Kidney epithelial cell (primary cell): ENCODE data around the gene COPG2. TPM values are rescaled to one million over a fixed set of nuclear protein-coding genes. Genes with fewer than 3 reads are reported as not detected.
A peak's percentile ranks its signal among the peaks of the same experiment; 100 is the strongest.

ENCODE experiments used
- DNase-seq: peaks from one replicate; pipeline ENCODE4 v3.0.0-alpha.2; 2010; ENCODE audit warnings: low read depth
- H3K27me3 ChIP-seq: 2 replicates; pipeline ENCODE4 v1.6.0; 2011; ENCODE audit warnings: low read length; ENCODE audit not compliant: control insufficient read depth, insufficient read depth
- H3K36me3 ChIP-seq: 2 replicates; pipeline ENCODE4 v1.5.1; 2011; ENCODE audit warnings: low read length; ENCODE audit not compliant: control insufficient read depth, insufficient read depth
- H3K4me3 ChIP-seq: 2 replicates; pipeline ENCODE4 v1.5.1; 2011; ENCODE audit warnings: low read depth, mild to moderate bottlenecking, control low read depth, low read length
- total RNA-seq: library from RNA; depleted of rRNA; stranded (reverse); fragments of >200 nt; gene quantifications from 2 replicates; pipeline ENCODE4 v1.2.3, GENCODE V29; 2015
- TF ChIP-seq, protein P1 (sequence below): IDR thresholded peaks from 2 replicates; pipeline ENCODE4 v1.5.1; 2011; ENCODE audit warnings: mild to moderate bottlenecking, moderate library complexity, low read length, control low read depth, inconsistent platforms; ENCODE audit not compliant: insufficient read depth, poor library complexity, severe bottlenecking

COPG2 gene
- total RNA-seq, 1 donor from 2014 or later = 37.9 TPM

DNA sequence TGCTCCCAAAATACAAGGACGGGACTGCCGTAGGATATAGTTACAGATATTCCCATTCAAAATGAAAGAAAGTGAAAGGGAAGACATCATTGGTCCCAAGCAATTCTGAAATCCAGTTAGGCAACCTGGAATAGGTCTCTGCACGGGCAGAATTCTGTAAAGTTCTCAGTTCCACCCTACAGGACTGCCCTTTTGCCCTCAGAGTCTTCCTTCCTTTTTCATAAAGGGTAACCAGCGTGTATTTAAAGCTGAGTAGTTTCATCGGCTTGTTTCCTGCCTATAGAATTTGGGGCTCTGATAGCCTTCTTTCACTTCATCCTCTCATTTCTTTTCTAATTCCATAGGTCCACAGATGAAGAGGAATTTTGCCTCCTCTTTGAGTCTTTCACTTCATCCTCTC is 20.0 kb downstream of the COPG2 start:
- TF ChIP-seq, protein P1, sequence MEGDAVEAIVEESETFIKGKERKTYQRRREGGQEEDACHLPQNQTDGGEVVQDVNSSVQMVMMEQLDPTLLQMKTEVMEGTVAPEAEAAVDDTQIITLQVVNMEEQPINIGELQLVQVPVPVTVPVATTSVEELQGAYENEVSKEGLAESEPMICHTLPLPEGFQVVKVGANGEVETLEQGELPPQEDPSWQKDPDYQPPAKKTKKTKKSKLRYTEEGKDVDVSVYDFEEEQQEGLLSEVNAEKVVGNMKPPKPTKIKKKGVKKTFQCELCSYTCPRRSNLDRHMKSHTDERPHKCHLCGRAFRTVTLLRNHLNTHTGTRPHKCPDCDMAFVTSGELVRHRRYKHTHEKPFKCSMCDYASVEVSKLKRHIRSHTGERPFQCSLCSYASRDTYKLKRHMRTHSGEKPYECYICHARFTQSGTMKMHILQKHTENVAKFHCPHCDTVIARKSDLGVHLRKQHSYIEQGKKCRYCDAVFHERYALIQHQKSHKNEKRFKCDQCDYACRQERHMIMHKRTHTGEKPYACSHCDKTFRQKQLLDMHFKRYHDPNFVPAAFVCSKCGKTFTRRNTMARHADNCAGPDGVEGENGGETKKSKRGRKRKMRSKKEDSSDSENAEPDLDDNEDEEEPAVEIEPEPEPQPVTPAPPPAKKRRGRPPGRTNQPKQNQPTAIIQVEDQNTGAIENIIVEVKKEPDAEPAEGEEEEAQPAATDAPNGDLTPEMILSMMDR = no peak
- no peaks in the 10 kb centered on the region for H3K36me3 ChIP-seq
- no peak for DNase-seq
- no peaks in the 10 kb centered on the region for H3K27me3 ChIP-seq
- H3K4me3 ChIP-seq = no peak overlapping the region

DNA sequence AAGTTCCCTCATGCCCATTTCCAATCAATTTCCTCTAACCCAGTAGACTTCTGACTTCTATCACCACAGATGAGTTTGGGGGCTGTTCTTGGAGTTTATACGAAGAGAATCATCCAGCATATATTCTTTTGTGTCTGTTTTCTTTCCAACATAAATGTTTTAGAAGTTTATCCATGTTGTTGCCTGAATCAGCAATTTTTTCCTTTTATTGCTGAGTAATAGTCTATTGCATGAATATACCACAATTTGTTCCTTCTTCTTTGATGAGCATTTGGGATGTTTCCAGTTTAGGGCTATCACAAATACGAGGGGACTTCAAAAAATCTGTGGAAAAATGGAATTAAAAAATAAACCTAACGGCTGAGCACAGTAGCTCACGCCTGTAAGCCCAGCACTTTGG is 26.2 kb downstream of the COPG2 start:
- no peak for DNase-seq
- H3K36me3 ChIP-seq = no peaks in the 10 kb centered on the region
- H3K27me3 ChIP-seq = no peaks in the 10 kb centered on the region
- TF ChIP-seq, protein P1 = no peak
- H3K4me3 ChIP-seq = no peak overlapping the region

DNA sequence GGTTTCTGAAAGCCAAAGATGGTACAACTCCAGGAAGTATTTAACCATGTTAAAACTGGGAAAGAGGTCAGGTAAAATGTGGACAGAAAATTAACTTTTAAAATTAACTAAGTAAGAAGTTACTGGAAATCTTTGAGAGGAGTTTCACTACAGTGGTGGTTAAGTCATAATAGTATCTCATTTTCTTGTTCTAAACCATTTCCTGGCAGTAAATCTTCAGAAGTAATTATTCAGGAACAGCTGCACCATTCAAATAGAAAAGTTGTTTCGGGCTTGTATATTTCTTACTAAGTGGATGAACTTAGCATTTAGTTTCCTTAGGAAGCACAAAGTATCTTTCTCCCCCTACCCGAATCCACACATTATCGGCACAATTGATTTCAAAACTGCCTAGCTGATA is 27.1 kb downstream of the COPG2 start:
- TF ChIP-seq, protein P1 = no peak
- no peak for DNase-seq
- H3K4me3 ChIP-seq = no peak overlapping the region
- H3K27me3 ChIP-seq = no peaks in the 10 kb centered on the region
- no peaks in the 10 kb centered on the region for H3K36me3 ChIP-seq

DNA sequence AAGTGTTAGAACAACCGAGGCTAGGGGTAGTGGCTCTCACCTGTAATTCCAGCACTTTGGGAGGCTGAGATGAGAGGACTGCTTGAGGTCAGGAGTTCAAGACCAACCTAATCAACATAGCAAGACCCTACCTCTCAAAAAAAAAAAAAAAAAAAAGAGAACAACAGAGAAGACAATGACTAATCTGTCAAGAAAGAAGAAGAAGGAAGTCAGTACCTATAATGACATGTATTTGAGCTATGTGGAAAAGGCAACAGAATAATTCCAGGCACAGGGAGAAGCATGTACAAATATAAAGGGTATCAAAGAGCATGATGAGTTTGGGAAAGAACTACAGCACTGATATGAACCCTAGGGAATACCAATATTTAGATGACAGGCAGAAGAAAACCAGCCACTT is 27.5 kb downstream of the COPG2 start:
- H3K36me3 ChIP-seq = no peaks in the 10 kb centered on the region
- TF ChIP-seq, protein P1 = no peak
- no peaks in the 10 kb centered on the region for H3K27me3 ChIP-seq
- DNase-seq = no peak
- no peak overlapping the region for H3K4me3 ChIP-seq

DNA sequence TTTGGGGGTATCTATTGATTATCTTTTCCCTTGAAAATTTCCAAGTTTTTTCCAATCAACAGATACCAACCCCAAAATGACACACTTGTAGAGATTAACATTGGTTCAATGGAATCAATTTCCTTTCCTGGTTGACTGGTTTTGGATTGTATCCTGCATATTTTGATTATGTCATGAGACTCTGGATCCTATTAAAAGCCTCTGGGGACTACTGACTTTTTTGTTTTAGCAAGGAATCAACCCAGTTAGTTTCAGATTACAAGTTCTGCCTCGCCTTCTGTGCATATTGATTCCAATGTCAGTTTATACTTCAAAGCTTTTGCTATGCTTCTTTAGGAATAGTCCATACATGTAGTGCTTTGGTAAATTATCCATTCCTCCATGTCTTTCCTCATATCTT is 29.2 kb downstream of the COPG2 start:
- Histone ChIP-seq H3K27me3 (no peaks in the 10 kb centered on the region), H3K36me3 (no peaks in the 10 kb centered on the region), H3K4me3 (no peak overlapping the region)
- no peak for DNase-seq
- TF ChIP-seq, protein P1 = no peak

DNA sequence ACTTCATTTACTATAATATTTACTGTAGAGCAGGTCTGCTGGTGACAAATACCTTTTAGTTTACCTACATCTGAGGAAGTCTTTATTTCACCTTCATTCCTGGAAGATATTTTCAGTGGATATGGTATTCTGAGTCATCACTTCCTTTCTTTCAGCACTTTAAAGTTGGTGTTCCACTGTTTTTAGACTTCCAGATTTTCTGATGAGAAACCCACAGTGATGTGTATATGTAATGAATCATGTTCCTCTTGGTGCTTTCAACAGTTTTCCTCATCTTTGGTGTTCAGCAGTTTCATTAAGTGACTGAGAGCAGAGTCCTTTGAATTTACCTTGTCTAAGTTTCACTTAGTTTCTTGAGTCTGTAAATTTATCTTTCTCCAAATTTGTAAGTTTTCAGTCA is 36.4 kb downstream of the COPG2 start:
- DNase-seq = peak; percentile 37
- Histone ChIP-seq H3K36me3 (no peaks in the 10 kb centered on the region), H3K27me3 (no peaks in the 10 kb centered on the region), H3K4me3 (no peak overlapping the region)
- TF ChIP-seq, protein P1 = no peak
